IPS DF 6.9 (cell line): ENCODE data around the gene CAPN9.

Experiments
- DNase-seq: peaks from one replicate; pipeline ENCODE4 v3.0.0-alpha.2; 2013; ENCODE audit warnings: low read depth, low spot score
- H3K27ac ChIP-seq: one replicate; pipeline ENCODE4 v1.5.1; 2013; ENCODE audit warnings: low read length, control low read depth
- H3K27me3 ChIP-seq: 2 replicates; pipeline ENCODE4 v1.6.1; 2013; ENCODE audit warnings: mild to moderate bottlenecking, low read length; ENCODE audit not compliant: control insufficient read depth, insufficient read depth
- H3K36me3 ChIP-seq: 2 replicates; pipeline ENCODE4 v1.6.1; 2013; ENCODE audit warnings: low read length; ENCODE audit not compliant: control insufficient read depth, insufficient read depth
- H3K4me1 ChIP-seq: 2 replicates; pipeline ENCODE4 v1.6.1; 2013; ENCODE audit warnings: low read length; ENCODE audit not compliant: control insufficient read depth, insufficient read depth
- H3K4me3 ChIP-seq: 2 replicates; pipeline ENCODE4 v1.5.1; 2013; ENCODE audit warnings: mild to moderate bottlenecking, low read length
- H3K9me3 ChIP-seq: 2 replicates; pipeline ENCODE4 v1.6.1; 2013; ENCODE audit warnings: low read length, inconsistent platforms; ENCODE audit not compliant: control insufficient read depth, insufficient read depth
- WGBS: extraction: QIAGEN DNeasy Blood & Tissue Kit; methylation state at CpG from one replicate; pipeline ENCODE4 v1.1.7; 2013; ENCODE audit warnings: mixed read lengths, missing lambda C conversion rate; ENCODE audit not compliant: insufficient read length, insufficient coverage; 5-methylcytosine and 5-hydroxymethylcytosine counted together

CAPN9 gene

GRCh38 chr1:230798491-230798890 is 51.3 kb downstream of the CAPN9 start:
- Histone ChIP-seq H3K9me3 (no peaks in the 10 kb centered on the region), H3K4me1 (0 out of 2 replicates have a peak, but pooled peaks cover 1% of the 10 kb centered on the region), H3K36me3 (no peaks in the 10 kb centered on the region), H3K27ac (no peak overlapping the region), H3K27me3 (no peaks in the 10 kb centered on the region), H3K4me3 (no peak overlapping the region)
- DNase-seq: no peak
- no CpG with 5 or more reads among the region's 5 CpGs for WGBS

DNA sequence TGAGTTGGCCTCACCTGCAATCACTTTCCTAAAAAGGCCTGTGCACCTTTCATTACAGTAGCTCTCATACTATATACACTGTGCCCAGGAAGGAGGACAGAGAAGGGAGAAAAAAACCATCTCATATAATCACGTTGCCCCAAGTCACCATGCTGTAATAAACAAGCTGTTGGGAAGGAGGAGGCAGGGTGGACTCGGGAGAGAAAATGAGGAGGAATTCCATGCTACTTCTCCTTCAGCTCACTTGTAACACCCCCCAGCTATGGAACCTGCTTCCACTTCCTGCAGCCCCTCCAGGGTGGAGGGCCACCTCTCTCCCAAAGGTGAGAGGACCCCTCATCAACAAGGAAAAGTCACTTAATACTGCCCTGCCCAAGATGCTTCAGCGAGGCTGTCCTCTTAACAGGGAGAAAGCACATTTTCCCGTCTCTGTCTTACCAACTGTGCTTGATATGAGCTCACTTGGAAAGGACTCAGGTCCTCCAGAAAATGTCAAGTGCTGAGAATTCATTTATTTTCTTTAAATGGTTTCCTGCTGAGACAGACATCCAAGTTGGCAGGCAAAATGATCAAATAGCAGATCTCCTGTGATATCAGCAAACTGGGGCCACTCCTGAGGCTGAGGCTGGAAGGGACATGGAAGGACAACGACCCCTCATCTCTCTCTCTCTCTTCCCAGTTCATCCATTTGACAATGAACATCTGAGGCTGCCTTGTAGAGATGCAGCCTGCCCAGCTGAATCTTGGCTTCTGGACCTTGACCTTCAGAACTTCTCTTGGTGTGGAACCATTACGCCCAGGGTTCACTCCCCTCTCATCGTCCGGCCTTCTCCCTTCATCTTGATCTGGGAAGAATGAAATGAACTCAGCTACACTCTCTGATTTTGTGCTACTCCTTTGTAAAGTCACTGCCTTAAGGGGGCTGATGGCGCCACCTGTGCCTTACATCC is 54.0 kb downstream of the CAPN9 start:
- no peaks in the 10 kb centered on the region for H3K27me3 ChIP-seq
- no CpG with 5 or more reads among the region's 9 CpGs for WGBS
- no peaks in the 10 kb centered on the region for H3K4me1 ChIP-seq
- DNase-seq: no peak
- no peak overlapping the region for H3K4me3 ChIP-seq
- H3K9me3 ChIP-seq: no peaks in the 10 kb centered on the region
- no peak overlapping the region for H3K27ac ChIP-seq
- no peaks in the 10 kb centered on the region for H3K36me3 ChIP-seq

DNA sequence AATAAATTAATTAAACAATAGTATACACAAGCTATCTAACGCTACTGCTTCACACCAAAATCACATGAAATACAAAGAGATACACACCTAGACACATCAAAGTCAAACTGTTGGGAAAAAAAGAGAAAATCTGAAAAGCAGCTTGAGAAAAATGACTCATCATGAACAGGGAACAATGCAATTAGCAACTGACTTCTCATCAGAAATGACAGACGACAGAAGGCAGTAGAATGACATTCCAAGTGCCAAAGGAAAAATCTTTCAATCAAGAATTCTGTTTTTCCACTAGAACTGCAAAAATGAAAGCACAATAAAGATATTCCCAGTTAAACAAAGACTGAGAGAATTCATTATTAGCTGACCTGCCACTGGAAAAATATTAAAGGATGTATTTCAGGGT is 57.2 kb downstream of the CAPN9 start:
- no peaks in the 10 kb centered on the region for H3K4me1 ChIP-seq
- no peaks in the 10 kb centered on the region for H3K9me3 ChIP-seq
- H3K4me3 ChIP-seq: no peak overlapping the region
- no peaks in the 10 kb centered on the region for H3K27me3 ChIP-seq
- no peak for DNase-seq
- no peak overlapping the region for H3K27ac ChIP-seq
- no CpG with 5 or more reads among the region's 2 CpGs for WGBS
- H3K36me3 ChIP-seq: no peaks in the 10 kb centered on the region

GRCh38 chr1:230806552-230806951 is 59.4 kb downstream of the CAPN9 start:
- H3K4me1 ChIP-seq: no peaks in the 10 kb centered on the region
- no peak for DNase-seq
- no peaks in the 10 kb centered on the region for H3K36me3 ChIP-seq
- H3K9me3 ChIP-seq: no peaks in the 10 kb centered on the region
- no CpG with 5 or more reads among the region's 2 CpGs for WGBS
- H3K27me3 ChIP-seq: no peaks in the 10 kb centered on the region
- H3K4me3 ChIP-seq: no peak overlapping the region
- H3K27ac ChIP-seq: no peak overlapping the region

DNA sequence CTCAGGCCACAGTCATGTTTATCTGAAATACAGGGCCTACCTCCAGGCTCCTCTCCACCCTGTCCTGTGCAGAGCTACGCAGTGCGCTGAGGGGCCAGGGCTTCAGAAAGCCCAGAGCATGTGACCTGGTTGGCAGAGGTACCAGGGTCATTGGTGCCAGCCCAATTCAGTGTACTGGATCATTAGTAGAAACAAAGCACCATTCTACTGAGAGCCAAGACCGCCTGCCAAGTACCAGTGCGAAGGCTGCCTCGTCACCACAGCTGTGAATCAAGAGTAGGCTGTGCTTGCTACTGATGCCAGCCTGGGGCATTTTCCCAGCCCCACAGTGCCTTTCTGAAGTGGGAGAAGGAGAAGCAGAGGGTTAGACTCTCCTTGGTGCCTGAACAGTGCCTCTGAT is 59.8 kb downstream of the CAPN9 start:
- Histone ChIP-seq H3K36me3 (no peaks in the 10 kb centered on the region), H3K4me3 (no peak overlapping the region), H3K27ac (no peak overlapping the region), H3K4me1 (no peaks in the 10 kb centered on the region), H3K27me3 (no peaks in the 10 kb centered on the region), H3K9me3 (no peaks in the 10 kb centered on the region)
- DNase-seq: no peak
- WGBS: no CpG with 5 or more reads among the region's 5 CpGs

DNA sequence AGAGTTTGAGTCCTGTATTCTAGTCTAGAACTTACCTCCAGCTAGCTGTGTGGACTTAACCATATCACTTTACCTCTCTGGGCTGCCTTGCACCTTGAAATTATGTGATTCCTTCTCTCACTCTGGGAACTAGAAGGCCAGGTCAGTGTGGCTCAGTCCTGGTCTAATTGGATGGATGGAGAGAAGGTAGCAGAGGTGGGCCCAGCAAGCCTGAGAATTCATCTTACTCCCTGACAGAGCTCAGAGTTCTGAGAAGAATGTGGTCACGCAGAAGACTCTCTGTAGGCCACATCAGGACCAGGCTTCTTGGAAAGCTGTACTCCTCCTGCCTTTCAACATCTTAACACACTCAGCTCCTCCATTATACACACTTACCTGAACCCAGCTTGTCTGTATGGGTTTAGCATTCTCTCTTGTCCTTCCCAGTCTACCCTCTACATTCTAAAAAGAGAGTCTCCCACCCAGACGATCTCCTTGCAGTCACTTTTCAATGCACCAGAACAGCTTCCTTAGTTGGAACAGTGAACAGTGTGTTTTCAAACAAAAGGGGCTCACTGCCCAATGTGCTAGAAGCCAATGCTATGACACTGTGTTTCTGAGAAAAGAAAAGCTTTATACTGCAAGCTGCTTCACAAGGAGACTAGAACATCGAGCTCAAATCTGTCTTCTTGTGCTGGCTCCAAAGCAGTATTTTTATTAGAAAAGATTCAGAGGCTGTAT is 60.5 kb downstream of the CAPN9 start:
- no peak for DNase-seq

GRCh38 chr1:230808281-230808872 is 61.2 kb downstream of the CAPN9 start:
- no peak overlapping the region for H3K4me3 ChIP-seq
- DNase-seq: no peak
- H3K4me1 ChIP-seq: no peaks in the 10 kb centered on the region
- no peaks in the 10 kb centered on the region for H3K36me3 ChIP-seq
- no peak overlapping the region for H3K27ac ChIP-seq
- no peaks in the 10 kb centered on the region for H3K9me3 ChIP-seq
- no peaks in the 10 kb centered on the region for H3K27me3 ChIP-seq
- no CpG with 5 or more reads among the region's 4 CpGs for WGBS

More for the DNA sequence above, 60.5 kb downstream of the CAPN9 start:
- Histone ChIP-seq H3K4me1 (no peaks in the 10 kb centered on the region), H3K4me3 (no peak overlapping the region), H3K27ac (no peak overlapping the region), H3K9me3 (no peaks in the 10 kb centered on the region), H3K27me3 (no peaks in the 10 kb centered on the region), H3K36me3 (no peaks in the 10 kb centered on the region)
- no CpG with 5 or more reads among the region's 3 CpGs for WGBS

DNA sequence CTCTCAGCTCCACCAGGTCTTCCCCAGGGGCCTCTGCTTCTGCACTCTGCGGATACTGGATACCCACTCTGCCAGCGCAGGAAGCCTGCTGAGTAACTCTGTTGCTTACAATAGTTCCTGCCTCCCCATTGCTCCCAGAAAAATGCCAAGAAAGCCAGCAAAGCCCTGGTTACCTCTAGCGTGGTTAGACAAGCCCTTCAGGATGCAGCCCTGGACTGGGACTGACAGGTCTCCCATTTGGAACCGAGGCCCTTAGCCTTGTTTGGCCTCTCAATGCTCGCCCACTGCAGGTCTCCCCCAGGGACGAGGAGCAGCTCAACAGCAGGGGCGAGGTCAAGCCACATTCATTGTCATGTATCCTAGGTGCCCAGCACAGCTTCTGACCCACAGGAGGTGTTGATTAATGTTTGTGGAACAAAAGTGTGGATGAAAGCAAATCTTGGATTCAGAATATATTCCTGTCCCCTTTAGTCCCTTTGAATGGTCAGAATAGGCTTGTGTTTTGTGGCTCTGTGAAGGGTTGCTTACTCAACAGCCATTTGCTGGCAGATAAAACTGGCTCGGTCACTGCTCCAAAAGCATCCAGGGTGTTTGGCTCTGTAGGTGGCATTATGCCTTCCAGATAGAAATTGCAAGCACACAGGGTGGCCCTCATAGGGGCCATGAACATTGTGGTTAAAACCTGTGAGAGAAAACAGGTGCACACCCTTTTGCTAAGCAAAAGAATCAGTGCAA is 62.2 kb downstream of the CAPN9 start:
- no peak overlapping the region for H3K27ac ChIP-seq

DNA sequence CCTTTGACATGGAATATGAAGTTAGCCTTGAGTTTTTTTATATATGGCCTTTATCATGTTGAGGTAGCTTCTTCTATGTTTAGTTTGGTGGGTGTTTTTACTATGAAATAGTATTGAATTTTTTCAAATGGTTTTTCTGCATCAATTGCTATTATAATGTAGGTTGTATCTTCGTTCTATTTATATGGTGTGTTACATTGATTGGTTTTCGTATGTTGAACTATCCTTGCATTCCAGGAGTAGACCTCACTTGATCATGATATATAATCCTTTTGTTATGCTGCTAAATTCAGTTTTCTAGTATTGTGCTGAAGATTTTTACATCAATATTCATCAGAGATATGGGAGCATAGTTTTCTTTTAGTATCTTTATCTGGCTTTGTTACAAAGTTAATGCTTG is 65.4 kb downstream of the CAPN9 start:
- no peaks in the 10 kb centered on the region for H3K27me3 ChIP-seq
- WGBS: no CpG with 5 or more reads among the region's 2 CpGs

More for the DNA sequence above, 62.2 kb downstream of the CAPN9 start:
- H3K4me3 ChIP-seq: no peak overlapping the region
- H3K9me3 ChIP-seq: no peaks in the 10 kb centered on the region
- H3K36me3 ChIP-seq: no peaks in the 10 kb centered on the region
- no CpG with 5 or more reads among the region's 8 CpGs for WGBS
- no peaks in the 10 kb centered on the region for H3K4me1 ChIP-seq
- no peak for DNase-seq
- no peaks in the 10 kb centered on the region for H3K27me3 ChIP-seq

More for the DNA sequence above, 65.4 kb downstream of the CAPN9 start:
- Histone ChIP-seq H3K9me3 (no peaks in the 10 kb centered on the region), H3K4me1 (no peaks in the 10 kb centered on the region), H3K27ac (no peak overlapping the region), H3K4me3 (no peak overlapping the region), H3K36me3 (no peaks in the 10 kb centered on the region)
- DNase-seq: no peak
